GM19372 (cell line): ENCODE results near the gene RNF145.
"Not testable (repeated sequence)": the region's sequence is repeated elsewhere in the genome, so short reads cannot be mapped to it uniquely, and the experiment has no call there.

Experiments used
- ATAC-seq: cut with Tn5 transposase; IDR thresholded peaks from one replicate; pipeline ENCODE4 v1.9.1; 2021; ENCODE audit warnings: mild to moderate bottlenecking, low read depth, moderate library complexity; ENCODE audit not compliant: unreplicated experiment

The RNF145 gene

GRCh38 chr5:159163027-159163700 lies 46.2 kb downstream of the RNF145 start:
- ATAC-seq, result no peak

DNA sequence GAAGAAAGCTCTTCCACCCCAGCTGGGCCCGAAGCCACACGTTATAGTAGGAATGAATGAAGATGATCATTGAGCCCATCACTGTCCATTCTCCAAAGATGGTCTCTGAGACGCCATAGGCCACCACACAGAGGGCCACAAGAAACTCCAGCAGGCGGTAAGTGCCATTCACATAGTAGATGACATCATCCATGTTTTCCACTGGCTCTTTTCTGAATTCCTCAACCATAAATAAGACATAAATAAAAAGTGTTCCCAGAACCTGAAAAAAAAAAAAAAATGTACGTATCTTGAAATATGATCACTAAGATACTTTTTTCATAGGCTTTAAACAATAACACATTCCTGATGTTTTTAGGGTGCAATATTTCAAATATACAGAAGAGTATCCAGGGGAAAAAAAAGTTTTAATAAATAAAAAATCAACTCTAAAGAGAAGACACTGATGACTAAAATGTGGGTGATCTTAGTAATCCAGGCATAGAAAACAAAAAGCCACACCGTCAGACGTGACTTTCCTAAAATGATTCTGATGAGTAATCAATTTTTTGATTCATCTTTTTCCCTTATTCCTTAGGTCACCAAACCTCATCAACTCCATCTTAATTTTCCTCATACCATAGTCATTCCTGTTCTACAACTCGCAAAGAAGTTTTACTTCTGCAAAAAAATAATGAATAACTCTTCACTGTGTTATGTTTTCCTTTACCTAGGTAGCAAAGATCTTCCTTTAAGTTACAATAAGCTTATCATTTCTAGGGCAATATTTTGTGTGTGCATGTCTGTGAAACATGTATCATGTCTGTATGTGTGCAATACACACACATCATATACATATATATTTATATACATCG lies 47.8 kb downstream of the RNF145 start:
- no peak for ATAC-seq

GRCh38 chr5:159158553-159159091 lies 50.7 kb downstream of the RNF145 start:
- ATAC-seq, result not testable (repeated sequence)

- no peak for ATAC-seq
These were observed 51.8 kb downstream of the RNF145 start for GRCh38 chr5:159157552-159157951.

DNA sequence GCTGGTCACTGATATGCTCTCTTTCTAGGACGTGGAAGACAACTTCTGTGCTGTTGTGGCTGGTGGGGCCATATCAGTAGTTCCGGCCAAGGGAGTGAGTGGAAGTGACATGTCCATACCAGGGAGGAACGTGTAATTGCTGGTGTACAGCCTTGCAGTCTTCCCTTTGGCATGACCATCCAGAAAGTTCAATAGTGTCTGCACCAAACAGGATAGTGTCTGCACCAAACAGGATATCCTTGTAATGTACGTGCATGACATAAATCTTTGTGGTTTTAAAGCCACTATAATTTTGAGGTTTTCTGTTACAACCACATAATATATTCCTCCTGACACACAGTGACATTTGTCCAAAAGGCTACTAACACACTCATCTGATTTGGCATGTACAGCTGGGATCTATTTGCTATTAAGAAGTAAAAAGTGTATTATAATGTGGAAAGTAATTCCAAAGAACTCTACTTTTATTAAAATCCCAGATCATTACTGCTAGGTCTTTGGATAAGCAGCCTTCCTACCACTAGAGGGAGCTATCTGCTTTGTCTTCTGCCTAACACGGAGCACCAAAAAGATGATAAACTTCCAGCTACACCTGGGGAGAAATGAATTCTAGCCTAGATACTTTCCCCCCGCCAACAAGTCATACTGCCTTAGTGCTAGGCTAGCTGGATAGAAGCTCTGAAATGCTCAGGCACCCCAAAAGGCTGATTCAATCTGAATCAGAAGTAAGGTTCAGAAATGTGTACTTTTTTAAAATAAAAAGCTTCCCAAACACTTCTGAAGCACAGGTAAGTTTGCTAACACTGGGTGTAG lies 52.7 kb downstream of the RNF145 start:
- ATAC-seq, result peak; percentile 63

GRCh38 chr5:159155960-159156359 lies 53.4 kb downstream of the RNF145 start:
- ATAC-seq, result no peak

GRCh38 chr5:159152876-159153275 lies 56.5 kb downstream of the RNF145 start:
- ATAC-seq, result no peak

DNA sequence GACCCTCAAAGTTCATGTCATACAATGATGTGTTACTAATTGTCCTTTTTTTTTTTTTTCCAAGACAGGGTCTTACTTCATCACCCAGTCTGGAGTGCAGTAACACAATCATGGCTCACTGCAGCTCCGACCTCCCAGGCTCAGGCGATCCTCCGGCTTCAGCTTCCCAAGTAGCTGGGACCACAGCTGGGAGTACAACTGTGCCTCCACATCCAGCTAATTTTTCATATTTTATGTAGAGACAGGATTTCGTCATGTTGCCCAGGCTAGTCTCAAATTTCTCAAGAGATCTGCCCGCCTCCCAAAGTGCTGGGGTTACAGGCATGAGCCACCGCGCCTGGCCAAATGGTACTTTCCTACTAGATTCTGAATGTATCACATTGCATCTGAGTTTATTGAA lies 60.3 kb downstream of the RNF145 start:
- ATAC-seq, result no peak

DNA sequence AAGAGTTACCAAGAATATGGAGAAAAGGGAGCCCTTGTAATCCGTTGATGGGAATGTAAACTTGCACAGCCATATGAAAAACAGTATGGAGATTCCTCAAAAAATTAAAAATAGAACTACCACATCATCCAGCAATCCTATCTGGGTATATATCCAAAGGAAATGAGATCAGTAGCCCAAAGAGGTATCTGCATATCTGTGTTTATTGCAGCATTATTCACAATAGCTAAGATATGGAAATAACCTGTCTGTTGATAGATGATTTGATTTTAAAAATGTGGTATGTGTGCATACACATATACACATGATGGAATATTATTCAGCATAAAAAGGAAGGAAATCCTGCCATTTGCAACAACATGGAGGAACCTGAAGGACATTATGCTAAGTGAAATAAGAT lies 61.4 kb downstream of the RNF145 start:
- no peak for ATAC-seq

GRCh38 chr5:159146839-159147238 lies 62.5 kb downstream of the RNF145 start:
- ATAC-seq, result no peak

- not testable (repeated sequence) for ATAC-seq
These were observed 64.2 kb downstream of the RNF145 start for GRCh38 chr5:159145160-159145559.

GRCh38 chr5:159139802-159140201 lies 69.6 kb downstream of the RNF145 start:
- ATAC-seq, result no peak

GRCh38 chr5:159135896-159136531 lies 73.3 kb downstream of the RNF145 start:
- ATAC-seq, result no peak

DNA sequence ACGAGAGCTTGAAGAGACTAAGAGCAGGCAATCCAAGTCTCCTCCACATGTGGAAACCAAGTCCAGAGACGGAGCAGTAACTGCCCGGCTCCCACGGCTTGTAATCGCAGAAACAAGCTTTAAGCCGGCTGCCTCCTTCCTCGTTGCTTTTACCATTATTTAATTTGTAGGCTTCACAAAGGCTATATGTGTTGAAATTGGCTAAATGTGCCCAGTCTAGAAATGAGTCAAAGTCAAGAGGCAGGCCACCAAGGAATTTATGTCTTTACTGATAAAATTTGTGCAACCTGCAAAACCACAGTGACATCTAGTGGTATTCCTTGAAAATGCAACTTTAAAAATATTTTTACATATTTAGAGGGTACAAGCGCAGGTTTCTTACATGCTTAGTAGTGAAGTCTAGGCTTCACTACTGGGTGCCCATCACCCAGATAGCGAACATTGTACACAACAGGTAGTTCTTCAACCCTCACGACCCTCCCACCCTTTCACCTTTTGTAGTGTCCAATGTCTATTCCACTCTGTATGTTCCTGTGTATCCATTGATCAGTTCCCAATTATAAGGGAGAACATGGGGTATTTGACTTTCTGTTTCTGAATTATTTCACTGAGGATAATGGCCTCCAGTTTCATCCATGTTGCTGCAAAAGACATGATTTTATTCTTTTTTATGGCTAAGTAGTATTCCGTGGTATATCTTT lies 76.2 kb downstream of the RNF145 start:
- peak; percentile 61 for ATAC-seq

DNA sequence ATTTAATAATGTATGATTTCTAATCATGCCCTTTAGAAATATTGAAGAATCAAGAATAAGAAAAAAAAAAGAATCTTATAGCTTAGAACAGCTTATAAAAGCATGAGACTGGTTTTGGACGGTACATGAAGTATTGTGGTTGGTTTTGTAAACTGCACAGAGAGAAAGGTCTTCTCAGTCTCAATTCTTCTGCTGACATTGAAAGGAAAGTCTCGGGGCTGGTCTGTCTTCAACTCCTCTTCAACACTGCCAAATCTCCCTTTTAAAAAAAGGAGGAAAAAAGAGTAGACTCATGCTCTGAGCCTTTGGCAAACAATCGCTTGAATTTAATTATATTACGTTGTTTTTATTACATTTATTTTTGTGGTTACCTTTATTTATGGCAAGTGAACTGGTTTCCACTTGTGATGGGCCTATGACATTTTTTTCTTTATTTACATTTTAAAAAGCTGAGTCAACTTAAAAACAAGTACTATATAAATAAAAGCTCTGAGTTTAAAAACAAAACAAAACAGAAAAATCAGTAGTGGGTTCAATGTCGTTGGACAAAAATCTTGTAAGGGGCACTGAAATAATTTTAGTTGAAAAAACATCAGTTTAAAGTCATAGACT lies 76.8 kb downstream of the RNF145 start:
- ATAC-seq, result no peak

- no peak for ATAC-seq
These were observed 77.4 kb downstream of the RNF145 start for GRCh38 chr5:159131951-159132350.

- no peak for ATAC-seq
These were observed 78.5 kb downstream of the RNF145 start for GRCh38 chr5:159130871-159131270.

- ATAC-seq, result no peak
These were observed 81.2 kb downstream of the RNF145 start for GRCh38 chr5:159128070-159128541.

GRCh38 chr5:159123700-159124099 lies 85.7 kb downstream of the RNF145 start:
- ATAC-seq, result no peak
